Measurements from ENCODE around the gene HPX.

HPX gene

GRCh38 chr11:6437993-6438392 lies 2.8 kb downstream of the HPX start:
- Histone ChIP-seq H3K4me1 (ENCODE audit: control insufficient read depth in 1 of 2, insufficient read depth in 1 of 2, low read depth in 1 of 2, low read length in 1 of 2) (peaks cover 4 to 14% of the 10 kb centered on the region in 2 experiments), H3K27ac (no peak overlapping the region), H3K36me3 (no peaks in the 10 kb centered on the region), H3K27me3 (no peaks in the 10 kb centered on the region), H3K9me3 (no peaks in the 10 kb centered on the region), H3K4me3 (ENCODE audit: low read depth in 1 of 2, low read length in 1 of 2) (no peak overlapping the region)
- TF ChIP-seq CTCF (IDR thresholded peaks at IDR 0.05) = no peak

- Histone ChIP-seq H3K4me3 (ENCODE audit: low read depth in 1 of 2, low read length in 1 of 2) (no peak overlapping the region), H3K36me3 (no peaks in the 10 kb centered on the region), H3K4me1 (ENCODE audit: control insufficient read depth in 1 of 2, insufficient read depth in 1 of 2, low read depth in 1 of 2, low read length in 1 of 2) (peaks cover 4 to 14% of the 10 kb centered on the region in 2 experiments), H3K27ac (no peak overlapping the region), H3K27me3 (no peaks in the 10 kb centered on the region), H3K9me3 (no peaks in the 10 kb centered on the region)
- TF ChIP-seq CTCF (IDR thresholded peaks at IDR 0.05) = no peak
Measured at GRCh38 chr11:6437423-6437822, 3.4 kb downstream of the HPX start.

- Histone ChIP-seq H3K27me3 (no peaks in the 10 kb centered on the region), H3K36me3 (no peaks in the 10 kb centered on the region), H3K4me3 (ENCODE audit: low read depth in 1 of 2, low read length in 1 of 2) (no peak overlapping the region), H3K4me1 (ENCODE audit: control insufficient read depth in 1 of 2, insufficient read depth in 1 of 2, low read depth in 1 of 2, low read length in 1 of 2) (peaks cover 4 to 14% of the 10 kb centered on the region in 2 experiments), H3K9me3 (no peaks in the 10 kb centered on the region), H3K27ac (no peak overlapping the region)
- TF ChIP-seq CTCF (IDR thresholded peaks at IDR 0.05) = no peak
Measured at GRCh38 chr11:6433998-6434660, 6.7 kb downstream of the HPX start.

GRCh38 chr11:6431861-6432260 lies 8.9 kb downstream of the HPX start:
- Histone ChIP-seq H3K27me3 (peaks cover 5% of the 10 kb centered on the region), H3K9me3 (no peaks in the 10 kb centered on the region), H3K36me3 (no peaks in the 10 kb centered on the region), H3K4me1 (ENCODE audit: control insufficient read depth in 1 of 2, insufficient read depth in 1 of 2, low read depth in 1 of 2, low read length in 1 of 2) (no peaks in the 10 kb centered on the region), H3K27ac (no peak overlapping the region), H3K4me3 (ENCODE audit: low read depth in 1 of 2, low read length in 1 of 2) (no peak overlapping the region)
- no peak for TF ChIP-seq CTCF (IDR thresholded peaks at IDR 0.05)

- Histone ChIP-seq H3K9me3 (no peaks in the 10 kb centered on the region), H3K27me3 (peaks cover 45% of the 10 kb centered on the region), H3K4me1 (ENCODE audit: control insufficient read depth in 1 of 2, insufficient read depth in 1 of 2, low read depth in 1 of 2, low read length in 1 of 2) (no peaks in the 10 kb centered on the region), H3K27ac (no peak overlapping the region), H3K36me3 (no peaks in the 10 kb centered on the region), H3K4me3 (ENCODE audit: low read depth in 1 of 2, low read length in 1 of 2) (no peak overlapping the region)
- TF ChIP-seq CTCF (IDR thresholded peaks at IDR 0.05) = no peak
Measured at GRCh38 chr11:6427516-6427915, 13.3 kb downstream of the HPX start.
